Kasumi-1 (cell line): ENCODE measurements around the gene MKRN1.
"Not testable (repeated sequence)": the region's sequence is repeated elsewhere in the genome, so short reads cannot be mapped to it uniquely, and the experiment has no call there.

ENCODE experiments used
- DNase-seq, 2 experiments: peaks; one replicate each; lab custom pipeline; 2025; lab: John Stamatoyannopoulos, UW

The MKRN1 gene, protein sequence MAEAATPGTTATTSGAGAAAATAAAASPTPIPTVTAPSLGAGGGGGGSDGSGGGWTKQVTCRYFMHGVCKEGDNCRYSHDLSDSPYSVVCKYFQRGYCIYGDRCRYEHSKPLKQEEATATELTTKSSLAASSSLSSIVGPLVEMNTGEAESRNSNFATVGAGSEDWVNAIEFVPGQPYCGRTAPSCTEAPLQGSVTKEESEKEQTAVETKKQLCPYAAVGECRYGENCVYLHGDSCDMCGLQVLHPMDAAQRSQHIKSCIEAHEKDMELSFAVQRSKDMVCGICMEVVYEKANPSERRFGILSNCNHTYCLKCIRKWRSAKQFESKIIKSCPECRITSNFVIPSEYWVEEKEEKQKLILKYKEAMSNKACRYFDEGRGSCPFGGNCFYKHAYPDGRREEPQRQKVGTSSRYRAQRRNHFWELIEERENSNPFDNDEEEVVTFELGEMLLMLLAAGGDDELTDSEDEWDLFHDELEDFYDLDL

DNA sequence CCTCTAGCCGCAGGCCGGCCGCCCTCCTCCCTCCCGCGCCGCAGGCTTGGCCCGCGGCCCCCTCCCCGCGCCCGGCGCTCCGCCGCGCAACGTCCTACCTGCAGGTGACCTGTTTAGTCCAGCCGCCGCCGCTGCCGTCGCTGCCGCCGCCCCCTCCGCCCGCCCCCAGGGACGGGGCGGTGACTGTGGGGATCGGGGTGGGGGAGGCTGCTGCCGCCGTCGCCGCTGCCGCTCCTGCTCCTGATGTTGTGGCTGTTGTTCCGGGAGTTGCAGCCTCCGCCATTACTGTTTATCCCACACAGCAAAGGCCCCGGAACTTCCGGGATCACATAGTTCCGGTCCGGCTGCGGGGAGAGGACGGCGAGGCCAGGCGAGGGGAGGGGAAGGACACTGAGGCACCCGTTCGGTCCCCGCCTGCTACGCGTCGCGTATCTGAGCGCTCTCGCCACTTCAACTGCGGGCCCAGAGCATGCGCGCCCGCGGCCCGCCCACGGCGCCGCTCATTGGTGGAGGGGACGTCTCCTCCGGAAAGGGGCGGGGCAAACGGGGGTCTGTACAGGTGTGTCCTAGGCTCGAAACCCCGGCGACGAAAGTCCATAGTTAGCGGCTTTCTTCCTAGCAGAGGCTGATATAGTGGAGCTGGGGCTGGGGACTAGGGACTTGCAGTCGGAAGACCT lies at the start of gene MKRN1:
Gene MKRN1 (minus strand): TSS at position 444 of the 677 bp plus-strand sequence. CDS start 161 bp downstream, at position 283.
- peak; percentile 84 for DNase-seq

DNA sequence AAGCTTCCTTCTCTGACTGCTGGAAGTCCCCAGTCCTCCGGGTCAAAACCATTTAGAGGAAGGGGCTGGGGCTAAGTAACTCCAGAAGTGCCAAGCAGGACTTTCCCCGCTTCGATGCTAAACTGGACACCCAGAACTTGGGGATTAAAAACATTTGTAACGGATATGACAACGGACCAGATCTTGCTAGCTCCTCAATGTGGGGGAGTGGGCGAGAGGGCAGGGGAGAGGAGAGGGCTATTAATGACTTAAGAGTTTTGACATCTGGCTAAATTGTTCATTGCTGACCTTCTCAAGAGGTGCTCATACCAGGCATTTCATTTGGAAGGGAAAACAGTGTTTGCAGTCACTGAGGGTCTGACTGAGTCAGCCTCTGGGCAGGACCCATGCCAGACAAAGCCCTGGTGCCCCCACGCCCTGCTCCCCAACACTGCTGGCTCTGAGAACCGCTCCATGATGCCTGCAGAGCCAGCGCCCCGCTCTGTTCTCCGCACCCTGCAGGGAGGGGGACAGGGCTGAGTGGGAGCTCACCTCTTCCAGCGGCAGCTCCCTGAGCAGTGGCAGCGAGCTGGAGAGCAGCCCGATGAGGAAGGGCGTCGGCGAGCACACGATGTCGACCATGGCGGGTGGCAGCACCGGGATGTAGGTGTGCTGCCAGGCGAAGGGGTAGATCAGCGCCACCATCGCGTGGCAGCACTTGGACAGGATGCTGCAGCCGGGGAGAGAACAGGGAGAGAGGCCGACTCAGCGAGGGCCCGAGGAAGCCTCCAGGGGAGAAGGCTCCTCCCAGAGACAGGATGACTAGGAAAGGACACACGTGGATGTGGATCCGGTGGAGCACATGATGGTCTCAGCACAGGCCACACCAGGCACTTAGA lies 47.7 kb upstream of the MKRN1 start:
- no peak for DNase-seq

DNA sequence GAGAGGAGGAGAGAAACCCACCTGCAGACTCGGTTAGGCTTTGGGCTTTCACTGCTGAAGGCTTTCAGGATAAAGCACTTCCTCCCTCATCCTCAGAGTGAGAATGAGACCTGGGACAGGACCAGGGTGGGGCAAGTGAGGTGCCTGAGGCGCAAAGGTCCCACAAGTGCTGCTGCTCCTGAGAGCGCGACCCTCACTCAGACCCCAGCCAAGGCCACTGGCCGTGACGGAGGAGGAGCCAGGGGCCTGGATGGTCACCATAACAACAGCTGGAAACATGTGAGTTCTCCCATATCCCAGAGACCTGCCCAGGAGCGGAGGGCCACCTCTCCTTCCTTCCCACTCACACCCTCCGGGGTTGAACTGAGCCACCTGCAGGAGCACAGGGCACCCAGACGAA lies 46.9 kb upstream of the MKRN1 start:
- no peak for DNase-seq

DNA sequence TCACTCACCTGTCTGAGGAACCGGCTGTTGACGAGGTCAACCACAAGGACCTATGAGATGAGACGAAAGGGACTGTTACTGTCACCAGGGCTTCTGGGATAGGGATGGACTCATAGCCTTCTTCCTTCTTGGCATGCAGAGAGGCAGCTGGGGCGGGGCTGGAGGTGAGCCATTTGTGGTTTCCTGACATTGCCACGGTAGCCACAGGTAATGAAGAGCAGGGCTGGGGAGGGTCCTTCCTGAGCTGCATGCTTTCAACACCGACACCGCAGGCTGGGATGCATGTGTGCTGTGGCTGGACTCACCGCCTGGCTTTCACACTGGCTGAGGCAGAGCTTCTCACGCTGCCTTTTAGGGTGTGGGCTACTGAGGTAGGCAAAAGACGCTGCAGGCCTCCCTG lies 46.4 kb upstream of the MKRN1 start:
- no peak for DNase-seq

DNA sequence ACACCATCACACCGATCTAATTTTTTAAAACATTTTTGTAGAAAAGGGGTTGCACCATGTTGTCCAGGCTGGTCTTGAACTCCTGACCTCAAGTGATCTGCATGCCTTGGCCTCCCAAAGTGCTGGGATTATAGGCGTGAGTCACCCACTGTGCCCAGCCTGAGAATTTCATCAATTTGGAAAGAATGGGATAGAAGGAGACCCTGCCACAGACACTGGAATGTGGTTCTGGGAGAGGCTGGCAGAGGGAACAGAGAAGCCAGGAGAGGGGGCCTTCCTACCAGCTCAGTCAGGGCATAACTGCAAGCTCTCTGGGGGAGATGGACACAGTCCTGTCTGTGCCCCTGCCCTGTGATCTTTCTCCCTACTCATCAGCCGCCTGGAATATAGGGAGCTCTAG lies 42.1 kb upstream of the MKRN1 start:
- no peak for DNase-seq

DNA sequence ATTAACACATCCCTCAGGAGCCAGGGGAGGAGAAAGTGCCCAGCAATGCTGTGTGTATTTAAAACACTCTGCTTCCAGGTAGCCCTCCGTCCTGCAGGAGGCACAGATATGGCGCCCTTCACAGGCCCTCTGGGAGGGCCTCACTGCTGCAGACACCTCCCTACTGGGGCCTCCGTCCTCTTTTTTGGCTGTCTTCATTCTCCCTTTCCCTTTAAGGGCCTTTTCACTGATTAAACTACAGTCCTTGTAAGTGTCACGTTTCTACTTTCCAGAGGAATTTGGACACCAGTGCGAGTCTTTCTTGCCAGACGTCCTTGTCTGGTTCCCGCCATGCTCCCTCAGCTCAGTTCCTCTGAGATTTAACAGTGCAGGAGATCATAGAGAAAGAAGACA lies 39.7 kb upstream of the MKRN1 start:
- DNase-seq: no peak

DNA sequence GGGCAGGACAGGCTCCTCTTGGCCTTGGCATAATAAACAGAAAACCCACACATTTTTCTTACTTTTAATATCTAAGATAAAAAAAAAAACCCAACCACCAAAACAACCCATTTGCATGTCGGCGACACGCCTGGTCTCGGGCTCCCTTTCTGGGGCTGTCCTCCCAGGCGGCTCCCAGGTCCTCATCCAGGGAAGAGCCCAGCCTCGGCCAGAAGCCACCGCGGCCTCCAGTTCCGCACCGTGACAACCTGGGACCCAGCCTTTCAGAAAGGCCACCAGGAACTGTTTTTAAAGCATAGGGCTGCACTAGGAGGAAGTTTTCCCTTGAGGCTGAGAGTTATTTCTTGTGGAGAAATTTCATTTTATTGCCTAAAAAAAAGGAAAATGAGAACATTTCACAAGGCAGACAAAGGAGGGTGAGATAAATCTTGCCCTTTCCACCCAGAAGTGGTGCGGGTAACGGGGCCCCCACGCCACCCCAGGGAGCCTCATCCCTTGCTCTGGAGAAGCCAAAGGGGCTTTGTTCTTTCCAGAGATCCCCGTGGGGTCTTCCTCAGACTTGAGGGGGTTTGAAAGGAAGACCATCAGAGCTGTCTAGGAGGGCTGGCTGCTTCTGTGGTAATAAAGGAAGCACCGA lies 39.2 kb upstream of the MKRN1 start:
- DNase-seq: no peak

DNA sequence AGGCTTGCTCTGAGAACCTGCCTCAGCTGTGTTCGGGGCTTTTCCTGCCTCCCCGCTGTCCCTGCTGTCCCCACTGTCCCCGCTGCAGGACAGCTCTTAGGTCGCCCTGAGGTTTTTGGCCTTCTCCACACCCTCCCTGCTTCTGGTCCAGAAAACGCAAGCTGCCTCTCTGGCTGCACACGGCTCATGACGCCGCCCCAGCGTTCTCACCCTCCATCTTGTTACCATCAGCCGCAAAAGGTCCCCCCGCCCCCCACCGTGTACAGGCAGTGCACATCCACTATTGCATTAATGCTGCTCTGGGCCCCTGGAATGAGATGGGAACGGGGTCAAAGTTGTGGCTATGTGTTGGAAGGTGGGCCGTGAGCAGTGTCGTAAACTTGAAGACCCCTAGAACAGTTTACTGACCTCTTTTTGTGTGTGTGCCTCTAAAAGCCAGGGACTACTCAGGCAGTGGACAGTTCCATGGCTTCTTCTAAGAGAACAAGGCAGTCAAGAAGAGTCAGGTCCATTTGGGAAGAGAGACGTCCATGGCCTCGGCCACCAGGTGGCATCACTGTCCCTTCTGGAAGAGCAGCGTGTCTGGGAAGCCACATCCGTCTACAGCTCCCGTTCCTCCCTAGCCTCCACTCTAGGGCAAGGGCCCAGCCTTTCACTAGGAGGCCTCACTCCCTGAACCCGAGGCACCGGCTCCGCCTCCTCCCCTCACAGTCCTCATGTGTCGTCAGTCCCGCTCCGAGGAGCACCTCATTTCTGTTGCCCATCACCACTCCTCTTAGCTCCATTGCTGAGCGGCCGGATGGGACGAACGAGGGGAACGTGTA lies 38.5 kb upstream of the MKRN1 start:
- DNase-seq: peak; percentile 87 to 88

DNA sequence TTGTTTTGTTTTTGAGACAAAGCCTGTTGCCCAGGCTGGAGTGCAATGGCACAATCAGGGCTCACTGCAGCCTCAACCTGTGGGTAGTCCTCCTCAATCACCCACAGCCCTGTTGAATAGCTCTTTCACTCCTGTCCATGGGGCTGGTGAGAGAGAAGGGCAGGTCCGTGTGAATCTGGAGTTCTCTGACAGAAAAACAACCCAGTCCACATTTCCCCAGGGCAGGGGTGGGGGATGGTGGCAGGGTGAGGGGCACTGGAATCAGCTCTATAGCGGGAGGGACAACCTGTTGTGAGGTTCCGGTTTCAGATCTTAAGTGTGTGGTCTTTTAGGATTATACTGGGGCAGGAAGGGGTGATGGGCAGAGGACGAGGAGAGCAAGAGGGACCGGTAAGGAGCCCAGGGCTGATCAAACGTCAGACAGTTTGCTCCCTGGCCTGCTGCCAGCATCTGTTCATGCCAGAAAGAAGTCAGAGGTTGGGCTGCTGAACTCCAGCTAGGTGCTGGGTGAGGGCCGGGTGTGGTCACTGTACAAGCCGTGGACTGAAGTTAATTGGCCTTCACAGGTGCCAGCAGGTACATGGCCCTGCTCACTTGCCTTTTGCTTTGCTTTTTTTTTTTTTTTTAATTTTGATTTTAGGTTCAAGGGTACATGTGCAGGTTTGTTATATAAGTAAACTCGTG lies 33.2 kb upstream of the MKRN1 start:
- no peak for DNase-seq

DNA sequence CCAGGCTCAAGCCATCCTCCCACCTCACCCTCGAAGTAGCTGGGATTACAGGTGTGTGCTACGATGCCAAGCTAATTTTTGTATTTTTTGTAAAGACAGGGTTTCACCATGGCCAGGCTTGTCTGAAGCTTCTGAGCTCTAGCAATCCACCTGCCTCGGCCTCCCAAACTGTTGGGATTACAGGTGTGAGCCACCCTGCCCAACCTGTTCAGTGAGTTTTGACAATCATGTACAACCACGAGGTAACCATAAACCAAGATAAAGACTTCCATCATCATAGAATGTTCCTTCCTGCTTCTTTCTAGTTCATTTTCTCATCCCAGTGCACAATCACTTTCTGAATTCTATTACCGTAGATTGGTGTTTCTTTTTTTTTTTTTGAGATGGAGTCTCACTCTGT lies 30.5 kb upstream of the MKRN1 start:
- DNase-seq: no peak

DNA sequence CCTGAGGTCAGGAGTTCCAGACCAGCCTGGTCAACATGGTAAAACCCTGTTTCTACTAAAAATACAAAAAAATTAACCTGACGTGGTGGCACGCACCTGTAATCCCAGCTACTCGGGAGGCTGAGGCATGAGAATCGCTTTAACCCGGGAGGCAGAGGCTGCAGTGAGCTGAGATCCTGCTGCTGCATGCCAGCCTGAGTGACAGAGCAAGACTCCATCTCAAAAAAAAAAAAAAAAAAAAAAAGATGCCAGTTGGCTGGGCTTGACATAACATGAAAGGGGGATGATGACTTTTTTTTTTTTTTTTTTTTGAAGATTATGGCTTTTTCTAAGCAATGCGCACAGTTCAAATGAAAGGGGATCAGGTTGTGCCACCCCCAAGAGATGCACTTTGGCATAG lies 28.3 kb upstream of the MKRN1 start:
- not testable (repeated sequence) for DNase-seq

DNA sequence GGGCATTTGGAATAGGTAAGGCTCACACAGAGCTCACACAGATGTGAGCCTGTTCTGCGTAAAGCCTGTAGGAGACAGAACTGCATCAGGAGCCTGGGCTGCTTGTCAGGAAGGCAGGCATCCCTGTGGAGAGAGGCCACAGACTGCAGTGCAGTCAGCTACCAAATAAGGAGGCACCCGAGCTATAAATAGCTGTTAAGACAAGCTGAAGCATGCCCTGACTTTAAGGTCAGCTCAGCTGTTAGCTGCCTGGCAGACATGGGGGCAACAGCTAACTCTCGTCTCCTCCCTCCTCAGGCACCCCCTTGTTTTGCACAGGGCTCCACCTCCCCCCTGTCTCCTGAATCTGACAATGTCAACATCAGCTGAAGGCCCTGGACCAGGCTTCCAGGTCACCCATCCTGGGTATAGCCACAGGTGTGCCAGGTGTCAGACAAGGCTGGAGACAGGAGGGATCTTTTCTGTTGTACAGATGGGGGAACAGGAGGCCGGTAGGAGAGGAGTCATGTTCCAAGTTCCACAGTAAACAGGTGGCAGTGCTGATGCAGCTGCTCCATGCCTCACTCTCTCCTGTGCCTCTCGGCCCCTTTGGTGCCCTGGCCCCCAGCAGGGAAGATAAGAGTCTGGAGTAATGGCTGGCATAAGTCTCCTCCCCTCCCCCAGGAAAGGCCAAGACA lies 27.6 kb upstream of the MKRN1 start:
- no peak for DNase-seq

DNA sequence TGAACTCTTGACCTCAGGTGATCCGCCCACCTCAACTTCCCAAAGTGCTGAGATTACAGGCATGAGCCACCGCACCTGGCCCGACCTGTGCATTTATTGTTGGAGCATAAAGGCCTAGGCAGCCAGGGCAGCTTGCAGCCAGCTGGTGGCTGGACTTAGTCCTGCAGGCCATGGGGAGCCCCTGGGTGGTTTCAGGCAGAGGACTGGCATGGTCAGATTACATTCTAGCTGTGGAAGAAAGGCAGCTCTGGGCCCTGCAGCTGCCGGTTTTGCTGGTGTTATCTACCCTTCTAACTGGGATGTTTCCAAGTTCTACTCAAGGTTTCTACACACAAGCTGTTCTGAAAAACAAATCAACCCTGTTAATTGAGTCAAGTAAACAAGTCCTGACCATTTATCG lies 22.7 kb upstream of the MKRN1 start:
- no peak for DNase-seq

DNA sequence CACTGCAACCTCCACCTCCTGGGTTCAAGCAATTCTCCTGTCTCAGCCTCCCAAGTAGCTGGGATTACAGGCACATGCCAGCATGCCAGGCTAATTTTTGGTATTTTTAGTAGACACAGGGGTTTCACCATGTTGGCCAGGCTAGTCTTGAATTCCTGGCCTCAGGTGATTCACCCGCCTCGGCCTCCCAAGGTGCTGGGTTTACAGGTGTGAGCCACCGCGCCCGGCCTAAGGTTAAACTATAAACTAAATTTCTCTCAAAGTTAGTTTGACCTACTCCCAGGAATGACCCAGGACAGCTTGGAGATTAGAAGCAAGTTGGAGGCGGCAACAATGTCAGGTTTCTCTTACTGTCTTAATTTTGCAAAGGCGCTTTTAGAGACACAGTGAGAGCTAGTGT lies 18.5 kb upstream of the MKRN1 start:
- not testable (repeated sequence) for DNase-seq

DNA sequence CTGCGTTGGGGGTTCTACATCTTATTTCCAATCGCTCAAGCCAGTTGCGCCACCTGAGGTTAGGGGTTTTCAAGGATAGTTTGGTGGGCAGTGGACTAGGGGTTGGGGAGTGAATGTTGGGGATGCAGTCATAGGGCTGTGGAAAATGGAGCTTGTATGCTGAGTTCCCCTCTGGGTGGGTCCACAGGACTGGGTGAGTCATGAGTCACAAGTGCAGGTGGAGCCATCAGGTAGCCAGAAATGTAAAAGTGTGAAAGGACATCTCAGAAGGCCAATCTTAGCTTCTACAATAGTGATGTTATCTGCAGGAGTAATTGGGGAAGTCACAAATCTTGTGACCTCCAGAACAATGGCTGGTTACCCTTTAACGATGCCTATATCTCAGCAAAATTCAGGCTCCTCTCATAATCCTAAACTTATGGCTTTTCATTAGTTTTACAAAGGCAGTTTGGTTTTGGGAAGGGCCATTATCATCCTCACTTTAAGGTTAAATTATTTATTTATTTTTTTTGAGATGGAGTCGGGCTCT lies 18.0 kb upstream of the MKRN1 start:
- no peak for DNase-seq

DNA sequence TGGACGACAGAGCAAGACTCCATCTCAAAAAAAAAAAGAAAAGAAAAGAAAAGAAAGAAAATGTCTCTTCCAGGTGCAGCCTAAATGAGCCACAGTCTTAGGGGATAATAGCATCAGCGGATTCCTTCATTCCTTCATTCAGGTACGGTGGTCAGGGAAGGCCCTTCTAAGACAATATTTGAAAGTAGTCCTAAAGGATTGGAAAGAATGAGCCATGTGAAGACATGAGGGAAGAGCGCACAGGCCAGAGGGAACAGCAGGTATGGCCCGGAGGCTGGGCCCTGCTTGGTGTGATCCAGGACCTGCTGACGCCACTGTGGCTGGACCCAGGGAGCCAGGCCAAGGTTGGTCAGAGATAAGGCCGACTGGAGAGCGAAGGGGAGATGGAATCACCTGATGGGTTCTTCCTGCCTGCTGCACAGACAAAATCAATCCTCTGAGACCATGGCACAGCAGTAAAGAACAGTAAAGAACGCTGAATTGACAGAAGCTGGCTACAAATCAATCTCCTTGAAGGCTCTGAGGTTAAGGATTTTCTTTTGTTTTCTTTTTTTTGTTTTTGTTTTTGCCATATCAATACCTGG lies 16.3 kb upstream of the MKRN1 start:
- no peak for DNase-seq

DNA sequence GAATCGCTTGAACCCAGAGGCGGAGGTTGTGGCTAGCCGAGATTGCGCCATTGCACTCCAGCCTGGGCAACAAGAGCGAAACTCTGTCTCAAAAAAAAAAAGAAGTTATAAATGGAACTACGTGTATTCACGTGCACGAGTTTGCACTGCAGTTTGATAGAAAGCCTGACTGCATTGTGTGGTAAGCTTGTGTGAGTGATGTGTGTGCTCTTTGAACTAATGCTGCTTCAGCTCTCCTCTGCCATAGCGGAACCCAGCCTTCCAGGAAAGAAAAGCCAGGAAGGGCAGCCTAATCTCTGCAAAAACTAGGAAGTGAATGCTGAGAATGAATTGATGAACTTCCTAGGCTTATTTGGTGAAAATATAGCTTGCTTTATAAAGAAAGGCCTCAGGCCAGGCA lies 15.6 kb upstream of the MKRN1 start:
- DNase-seq: no peak

DNA sequence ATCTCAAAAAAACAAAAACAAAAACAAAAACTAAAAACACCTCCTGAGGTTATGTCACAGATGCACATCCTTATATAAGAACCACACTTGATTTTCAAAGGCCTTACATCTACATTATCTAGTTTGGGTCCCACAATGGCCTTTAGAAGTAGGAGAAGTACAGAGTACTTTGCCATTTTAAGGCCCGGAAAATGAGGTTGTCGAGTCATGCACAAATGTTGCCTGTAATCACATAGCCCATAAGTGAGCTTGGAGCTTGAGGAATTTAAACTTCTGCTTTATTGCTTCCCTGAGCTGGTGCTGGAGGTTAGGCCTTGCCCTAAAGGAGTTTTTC lies 9.7 kb upstream of the MKRN1 start:
- DNase-seq: no peak

DNA sequence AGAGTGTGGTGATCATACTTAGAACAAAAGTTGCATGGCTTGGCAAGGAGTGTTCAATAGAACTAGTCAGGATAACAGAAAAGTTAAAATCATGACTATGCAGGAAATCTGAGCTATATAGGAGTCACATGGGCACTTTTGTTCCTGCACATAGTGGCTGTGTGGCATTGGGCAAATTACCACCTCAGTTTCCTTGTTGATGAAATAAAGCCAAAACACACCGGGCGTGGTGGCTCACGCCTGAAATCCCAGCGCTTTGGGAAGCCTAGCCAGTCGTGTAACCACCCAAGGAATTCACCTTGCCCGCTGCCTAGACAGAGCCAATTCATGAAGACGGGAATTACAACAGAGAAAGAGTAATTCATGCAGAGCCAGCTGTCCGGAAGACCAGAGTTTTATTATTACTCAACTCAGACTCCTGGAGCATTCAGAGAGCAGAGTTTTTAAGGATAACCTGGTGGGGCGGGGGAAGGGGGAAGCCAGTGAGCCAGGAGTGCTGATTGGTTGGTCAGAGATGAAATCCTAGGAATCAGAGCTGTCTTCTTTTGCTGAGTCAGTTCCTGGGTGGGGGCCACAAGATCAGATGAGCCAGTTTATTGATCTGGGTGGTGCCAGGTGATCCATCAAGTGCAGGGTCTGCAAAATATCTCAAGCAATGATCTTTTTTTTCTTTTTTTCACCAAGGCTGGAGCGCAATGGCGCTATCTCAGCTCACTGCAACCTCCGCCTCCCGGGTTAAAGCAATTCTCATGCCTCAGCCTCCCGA lies 6.4 kb upstream of the MKRN1 start:
- DNase-seq: no peak
